Caco-2 (cell line): ENCODE data around the gene GAS7. TPM values are rescaled to one million over a fixed set of nuclear protein-coding genes. Genes with fewer than 3 reads are reported as not detected.

Source experiments
- BruUV-seq: library from RNA; stranded (reverse); fragments of 400-500 nt; replicated peaks from 2 replicates; lab custom pipeline; 2021; lab: Mats Ljungman, UMichigan
- CTCF ChIA-PET: fragments of 300-600 bp; sonication (Branson Sonifier 250); formaldehyde crosslinking; loops from one replicate; lab custom pipeline; 2022; ENCODE audit warnings: antibody characterized with exemption; lab: Charles Lee
- POLR2A ChIA-PET: fragments of 300-600 bp; sonication (Branson Sonifier 250); formaldehyde crosslinking; loops from one replicate; lab custom pipeline; 2022; ENCODE audit warnings: antibody characterized with exemption; lab: Charles Lee
- DNase-seq, 2 experiments: peaks; one replicate each; pipeline versions ENCODE4 v3.0.0 to v3.0.0-alpha.2; 2020 to 2022
- H3K27me3 ChIP-seq: replicated peaks from 2 replicates; pipeline ENCODE4 v1.6.0; 2011; ENCODE audit warnings: low read length; ENCODE audit not compliant: control insufficient read depth, insufficient read depth
- H3K36me3 ChIP-seq: 2 replicates; pipeline ENCODE4 v1.5.1; 2011; ENCODE audit warnings: low read length; ENCODE audit not compliant: control insufficient read depth, insufficient read depth
- H3K4me1 ChIP-seq: fragments of 250-450 bp; sonication (Bioruptor Pico); 2 replicates; pipeline ENCODE4 v1.5.1; 2020; ENCODE audit warnings: mild to moderate bottlenecking
- H3K4me3 ChIP-seq: 2 replicates; pipeline ENCODE4 v1.5.1; 2011; ENCODE audit warnings: low read depth, mild to moderate bottlenecking, control low read depth, low read length
- H3K9me3 ChIP-seq: fragments of 250-450 bp; sonication (Bioruptor Pico); 2 replicates; pipeline ENCODE4 v1.5.1; 2020; ENCODE audit warnings: mild to moderate bottlenecking, moderate library complexity
- H3K27ac Mint-ChIP-seq: one replicate; pipeline ENCODE4 v1.8.0; 2022; ENCODE audit warnings: mixed read lengths; ENCODE audit not compliant: unreplicated experiment
- H3K27me3 Mint-ChIP-seq: one replicate; pipeline ENCODE4 v1.8.0; 2022; ENCODE audit warnings: mixed read lengths; ENCODE audit not compliant: insufficient read depth, unreplicated experiment
- H3K36me3 Mint-ChIP-seq: one replicate; pipeline ENCODE4 v1.8.0; 2022; ENCODE audit warnings: mild to moderate bottlenecking, mixed read lengths; ENCODE audit not compliant: insufficient read depth, unreplicated experiment
- H3K4me1 Mint-ChIP-seq: one replicate; pipeline ENCODE4 v1.8.0; 2022; ENCODE audit warnings: low read depth, mixed read lengths; ENCODE audit not compliant: unreplicated experiment
- H3K4me3 Mint-ChIP-seq: one replicate; pipeline ENCODE4 v1.8.0; 2022; ENCODE audit warnings: mild to moderate bottlenecking, moderate library complexity, mixed read lengths; ENCODE audit not compliant: unreplicated experiment
- H3K9me3 Mint-ChIP-seq: one replicate; pipeline ENCODE4 v1.8.0; 2022; ENCODE audit warnings: mixed read lengths; ENCODE audit not compliant: unreplicated experiment
- intact Hi-C: fragments of 100-400 bp; cut with micrococcal nuclease; formaldehyde crosslinking; loops from one replicate; pipeline ENCODE4 v1.10.0; 2022; ENCODE audit not compliant: unreplicated experiment
- total RNA-seq: library from RNA; stranded (reverse); gene quantifications from 2 replicates; pipeline ENCODE4 v1.2.3, GENCODE V29; 2022
- TF ChIP-seq, protein P1 (sequence below), 2 experiments: fragments of 200-600 bp in 1 of 2; IDR thresholded peaks; 1 replicate in 1 of 2; 2 replicates in 1 of 2; pipeline versions ENCODE4 v1.5.1 to v1.8.0; 2011 to 2022; ENCODE audit warnings: antibody characterized with exemption in 1 of 2, control low read depth in 1 of 2, inconsistent platforms in 1 of 2, low read depth in 1 of 2, low read length in 1 of 2, mild to moderate bottlenecking in 1 of 2, moderate library complexity in 1 of 2; ENCODE audit not compliant: insufficient read depth in 1 of 2, severe bottlenecking in 1 of 2, unreplicated experiment in 1 of 2

GAS7 gene
- total RNA-seq, 1 experiment from 2014 or later, result 0.34 TPM

DNA sequence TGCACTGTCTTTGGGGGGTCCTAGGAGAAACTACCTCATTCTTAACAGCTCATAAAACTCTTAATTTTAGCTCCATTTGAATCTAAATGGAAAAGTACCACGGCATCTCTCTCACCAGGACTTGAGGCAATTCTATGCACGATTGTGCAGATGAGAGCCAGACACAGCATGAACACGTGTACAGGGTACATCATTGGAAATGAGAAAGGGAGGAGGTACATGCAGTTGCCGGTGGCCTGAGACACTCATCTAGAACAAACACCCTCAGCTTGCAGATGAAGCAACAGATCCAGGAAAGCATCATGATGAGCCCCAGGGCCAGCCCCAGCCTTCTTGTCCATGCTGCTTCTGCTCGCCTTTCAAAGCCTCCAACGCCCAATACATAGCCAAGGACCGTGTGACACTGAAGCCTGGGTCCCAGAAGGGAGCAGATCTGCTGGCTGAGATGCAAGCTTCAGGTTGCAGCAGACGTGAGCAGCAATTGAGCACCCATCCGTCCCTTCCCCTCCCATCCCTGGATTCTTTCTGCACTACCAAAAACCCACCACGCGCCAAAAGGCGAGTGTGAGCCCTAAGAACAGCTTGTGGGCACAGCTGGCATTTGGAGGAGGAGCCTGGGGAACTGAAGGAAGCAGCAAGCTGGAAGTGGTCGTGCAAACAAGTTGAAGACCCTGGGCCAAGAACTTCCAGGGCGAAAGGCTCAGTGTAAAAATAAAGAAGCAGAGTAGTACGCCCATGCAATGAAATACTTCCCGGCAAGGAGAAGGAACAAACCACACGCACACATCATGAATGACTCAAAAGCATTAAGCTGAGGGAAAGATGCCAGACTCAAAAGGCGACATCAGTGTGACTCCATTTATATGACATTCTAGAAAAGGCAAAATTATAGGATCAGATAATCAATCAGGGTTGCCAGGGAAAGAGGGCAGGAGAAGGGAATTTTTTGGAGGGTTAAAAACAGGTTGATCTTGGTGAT is 286.0 kb downstream of the GAS7 start:
- no peaks in the 10 kb centered on the region for H3K9me3 ChIP-seq
- H3K4me1 Mint-ChIP-seq, result no peaks in the 10 kb centered on the region
- H3K36me3 Mint-ChIP-seq, result no peaks in the 10 kb centered on the region
- intact Hi-C loops, result no loop called here
- no TSS peak for BruUV-seq
- H3K27ac Mint-ChIP-seq, result no peak overlapping the region
- H3K4me3 Mint-ChIP-seq, result no peak overlapping the region
- H3K4me3 ChIP-seq, result no peak overlapping the region
- H3K27me3 ChIP-seq, result no peaks in the 10 kb centered on the region
- ChIA-PET CTCF (no interaction called here), POLR2A (no interaction called here)
- no peaks in the 10 kb centered on the region for H3K9me3 Mint-ChIP-seq
- H3K4me1 ChIP-seq, result no peaks in the 10 kb centered on the region
- DNase-seq, result no peak
- peaks cover 10% of the 10 kb centered on the region for H3K27me3 Mint-ChIP-seq
- TF ChIP-seq, protein P1, sequence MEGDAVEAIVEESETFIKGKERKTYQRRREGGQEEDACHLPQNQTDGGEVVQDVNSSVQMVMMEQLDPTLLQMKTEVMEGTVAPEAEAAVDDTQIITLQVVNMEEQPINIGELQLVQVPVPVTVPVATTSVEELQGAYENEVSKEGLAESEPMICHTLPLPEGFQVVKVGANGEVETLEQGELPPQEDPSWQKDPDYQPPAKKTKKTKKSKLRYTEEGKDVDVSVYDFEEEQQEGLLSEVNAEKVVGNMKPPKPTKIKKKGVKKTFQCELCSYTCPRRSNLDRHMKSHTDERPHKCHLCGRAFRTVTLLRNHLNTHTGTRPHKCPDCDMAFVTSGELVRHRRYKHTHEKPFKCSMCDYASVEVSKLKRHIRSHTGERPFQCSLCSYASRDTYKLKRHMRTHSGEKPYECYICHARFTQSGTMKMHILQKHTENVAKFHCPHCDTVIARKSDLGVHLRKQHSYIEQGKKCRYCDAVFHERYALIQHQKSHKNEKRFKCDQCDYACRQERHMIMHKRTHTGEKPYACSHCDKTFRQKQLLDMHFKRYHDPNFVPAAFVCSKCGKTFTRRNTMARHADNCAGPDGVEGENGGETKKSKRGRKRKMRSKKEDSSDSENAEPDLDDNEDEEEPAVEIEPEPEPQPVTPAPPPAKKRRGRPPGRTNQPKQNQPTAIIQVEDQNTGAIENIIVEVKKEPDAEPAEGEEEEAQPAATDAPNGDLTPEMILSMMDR (IDR thresholded peaks at IDR 0.05; ENCODE audit: insufficient read depth in 1 of 2, low read depth in 1 of 2, low read length in 1 of 2, severe bottlenecking in 1 of 2, unreplicated experiment in 1 of 2), result no peak
- no peaks in the 10 kb centered on the region for H3K36me3 ChIP-seq

DNA sequence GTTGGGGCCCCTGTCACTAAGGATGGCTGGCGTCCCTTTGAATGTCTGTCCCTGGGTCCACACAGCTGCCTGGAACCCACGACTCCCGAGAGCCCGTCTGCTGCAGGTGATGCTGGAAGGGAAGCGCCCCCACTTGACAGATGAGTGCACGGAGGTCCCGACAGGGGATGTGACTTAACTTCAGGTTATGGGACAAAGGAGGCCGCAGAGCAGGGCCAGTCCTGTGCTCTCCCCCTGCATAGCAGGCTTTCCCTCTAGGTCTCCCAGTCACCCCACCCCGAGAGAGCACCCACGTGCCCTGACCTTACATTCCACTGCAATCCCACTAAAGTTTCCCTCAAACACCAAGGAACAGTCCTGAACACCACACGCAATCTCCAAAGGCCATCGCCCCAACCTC is 287.3 kb downstream of the GAS7 start:
- POLR2A ChIA-PET, result no interaction called here
- CTCF ChIA-PET, result no interaction called here
- H3K36me3 Mint-ChIP-seq, result no peaks in the 10 kb centered on the region
- no TSS peak for BruUV-seq
- Histone ChIP-seq H3K36me3 (no peaks in the 10 kb centered on the region), H3K4me3 (no peak overlapping the region), H3K27me3 (no peaks in the 10 kb centered on the region), H3K9me3 (no peaks in the 10 kb centered on the region), H3K4me1 (no peaks in the 10 kb centered on the region)
- no peaks in the 10 kb centered on the region for H3K4me1 Mint-ChIP-seq
- H3K27me3 Mint-ChIP-seq, result peaks cover 10% of the 10 kb centered on the region
- TF ChIP-seq, protein P1 (IDR thresholded peaks at IDR 0.05; ENCODE audit: insufficient read depth in 1 of 2, low read depth in 1 of 2, low read length in 1 of 2, severe bottlenecking in 1 of 2, unreplicated experiment in 1 of 2), result no peak
- no peak overlapping the region for H3K4me3 Mint-ChIP-seq
- H3K27ac Mint-ChIP-seq, result no peak overlapping the region
- intact Hi-C loops, result no loop called here
- DNase-seq, result no peak
- H3K9me3 Mint-ChIP-seq, result no peaks in the 10 kb centered on the region

DNA sequence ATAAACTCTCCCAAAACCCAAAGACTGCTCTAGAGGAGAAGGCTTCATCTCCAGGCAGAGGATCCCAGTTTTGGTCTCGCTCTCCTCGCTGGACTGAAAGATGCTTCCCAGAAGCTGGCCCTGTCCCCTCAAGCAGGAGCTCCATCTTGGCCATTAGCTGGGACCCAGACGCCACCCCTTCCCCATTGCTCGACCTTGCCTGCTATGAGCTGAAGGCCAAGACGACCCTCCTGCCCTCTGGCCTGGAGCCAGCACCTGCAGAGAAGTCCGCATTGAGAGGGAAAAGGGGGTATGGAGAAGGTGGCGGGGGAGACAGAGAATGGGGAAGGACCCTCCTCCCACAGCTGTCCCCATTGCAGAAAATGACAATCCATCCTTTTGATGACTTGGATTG is 289.8 kb downstream of the GAS7 start:
- Mint-ChIP-seq H3K4me1 (no peaks in the 10 kb centered on the region), H3K27ac (no peak overlapping the region), H3K36me3 (no peaks in the 10 kb centered on the region), H3K4me3 (no peak overlapping the region), H3K27me3 (peaks cover 7% of the 10 kb centered on the region), H3K9me3 (no peaks in the 10 kb centered on the region)
- DNase-seq, result no peak
- intact Hi-C loops, result no loop called here
- ChIA-PET CTCF (no interaction called here), POLR2A (interaction anchor here (0.6 kb wide), 1 partner anchor 497 kb away, joined by 4 read pairs; no protein-coding TSS in a partner anchor)
- BruUV-seq, result no TSS peak
- Histone ChIP-seq H3K36me3 (no peaks in the 10 kb centered on the region), H3K9me3 (no peaks in the 10 kb centered on the region), H3K4me1 (no peaks in the 10 kb centered on the region), H3K4me3 (no peak overlapping the region), H3K27me3 (no peaks in the 10 kb centered on the region)
- TF ChIP-seq, protein P1 (IDR thresholded peaks at IDR 0.05; ENCODE audit: insufficient read depth in 1 of 2, low read depth in 1 of 2, low read length in 1 of 2, severe bottlenecking in 1 of 2, unreplicated experiment in 1 of 2), result no peak
